K562 (cell line): ENCODE measurements around the gene ARMH3. TPM values are rescaled to one million over a fixed set of nuclear protein-coding genes. Genes with fewer than 3 reads are reported as not detected.

ENCODE experiments used
- BACH1 ChIP-seq: fragments of 200-800 bp; sonication (Bioruptor generic); IDR thresholded peaks from 2 replicates; pipeline ENCODE4 v1.6.1; 2016; ENCODE audit warnings: missing genetic modification characterization, missing compliant biosample characterization
- CSDE1 ChIP-seq, 2 experiments: fragments of 450-650 bp; IDR thresholded peaks; 2 replicates each; pipeline ENCODE4 v1.6.1; 2016; ENCODE audit warnings: mild to moderate bottlenecking in 1 of 2
- DEAF1 ChIP-seq: fragments of 450-650 bp; formaldehyde crosslinking; IDR thresholded peaks from 2 replicates; pipeline ENCODE4 v1.4.0; 2020; ENCODE audit warnings: mild to moderate bottlenecking, moderate library complexity
- DIDO1 ChIP-seq: fragments of 450-650 bp; IDR thresholded peaks from 2 replicates; pipeline ENCODE4 v1.6.1; 2016; ENCODE audit warnings: low read depth, missing biosample characterization, missing genetic modification characterization
- E2F1 ChIP-seq: sonication (generic); formaldehyde crosslinking; IDR thresholded peaks from 2 replicates; pipeline ENCODE4 v1.8.1; 2023; ENCODE audit warnings: mild to moderate bottlenecking, missing genetic modification reagents, moderate library complexity
- JUND ChIP-seq, 2 experiments: IDR thresholded peaks; 2 replicates in 1 of 2; 3 replicates in 1 of 2; pipeline ENCODE4 v1.6.1; 2011; ENCODE audit warnings: borderline replicate concordance in 2 of 2, low read depth in 2 of 2, low read length in 2 of 2, improper control_type of control experiment in 1 of 2, missing biosample characterization in 1 of 2, missing genetic modification characterization in 1 of 2, missing genetic modification reagents in 1 of 2
- MECOM ChIP-seq: fragments of 250-450 bp; sonication (Bioruptor Pico); IDR thresholded peaks from 2 replicates; pipeline ENCODE4 v1.8.0; 2022; ENCODE audit warnings: inconsistent platforms
- MNT ChIP-seq, 2 experiments: fragments of 450-650 bp; conservative IDR thresholded peaks; 2 replicates each; pipeline ENCODE4 v1.6.1; 2017; ENCODE audit warnings: mild to moderate bottlenecking in 2 of 2, moderate library complexity in 2 of 2
- NFIC ChIP-seq: fragments of 450-650 bp; IDR thresholded peaks from 2 replicates; pipeline ENCODE4 v1.6.1; 2017; ENCODE audit warnings: mild to moderate bottlenecking, inconsistent platforms
- NR2C1 ChIP-seq, 2 experiments: fragments of 450-650 bp; IDR thresholded peaks; 2 replicates each; pipeline ENCODE4 v1.6.1; 2017; ENCODE audit warnings: mild to moderate bottlenecking in 2 of 2, antibody characterized with exemption in 1 of 2, inconsistent platforms in 1 of 2, missing compliant biosample characterization in 1 of 2, missing genetic modification characterization in 1 of 2
- PTTG1 ChIP-seq: fragments of 450-650 bp; IDR thresholded peaks from 2 replicates; pipeline ENCODE4 v1.6.1; 2016; ENCODE audit warnings: low read depth, mild to moderate bottlenecking, missing genetic modification characterization, missing compliant biosample characterization
- RBM25 ChIP-seq: fragments of 200-400 bp; formaldehyde crosslinking; IDR thresholded peaks from 2 replicates; pipeline ENCODE4 v1.6.1; 2018; ENCODE audit warnings: low read length, low read depth, moderate library complexity; ENCODE audit not compliant: severe bottlenecking
- ZMIZ1 ChIP-seq, 2 experiments: fragments of 150-350 bp in 1 of 2; IDR thresholded peaks; 2 replicates each; pipeline ENCODE4 v1.6.1; 2012 to 2016; ENCODE audit warnings: low read depth in 2 of 2, low read length in 2 of 2, mild to moderate bottlenecking in 1 of 2, moderate library complexity in 1 of 2
- polyA plus RNA-seq, 8 experiments: library from polyadenylated mRNA; depleted of rRNA in 4 of 8; stranded (reverse) in 5 of 8; unstranded in 3 of 8; fragments of >200 nt; fragmentation: Nextera tagmentation in 2 of 8; fragmentation: Illumina TruSeq in 1 of 8; extraction: Ambion mirVana in 2 of 8; extraction: Trizol in 1 of 8; gene quantifications; 2 replicates each; pipeline versions ENCODE4 v1.2.1 to v1.2.3, GENCODE V29; 2011 to 2014; ENCODE audit warnings: inconsistent platforms in 1 of 8, missing spikeins in 1 of 8
- total RNA-seq, 7 experiments: library from RNA; depleted of rRNA in 6 of 7; stranded (reverse); fragments of >200 nt in 6 of 7; fragmentation: Illumina TruSeq in 2 of 7; extraction: Trizol in 2 of 7; gene quantifications; 2 replicates each; pipeline versions ENCODE4 v1.2.1 to v1.2.3, GENCODE V29; 2011 to 2021; ENCODE audit warnings: low replicate concordance in 1 of 7

ARMH3 gene
- total and polyA plus RNA-seq, 9 of the 15 experiments (the other 6 are each of a cell fraction or from before 2014, with no cell fraction given): 0.29 to 0.73 TPM; not detected in 7

GRCh38 chr10:101840741-101841453 is 215.1 kb downstream of the ARMH3 start (continued):
- TF ChIP-seq ZMIZ1 (IDR thresholded peaks at IDR 0.05; ENCODE audit: low read depth in 2 of 2, low read length in 2 of 2): no peak
- no peak for TF ChIP-seq MECOM (CRISPR knock-in tag)
- no peak for TF ChIP-seq DIDO1 (tag)
- peak; percentile 80 for TF ChIP-seq DEAF1 (CRISPR knock-in tag)
- no peak for TF ChIP-seq BACH1
- no peak for TF ChIP-seq NFIC
- TF ChIP-seq PTTG1 (tag): no peak
- TF ChIP-seq RBM25: no peak
- TF ChIP-seq NR2C1 (IDR thresholded peaks at IDR 0.05): no peak
- TF ChIP-seq NR2C1 (tag; IDR thresholded peaks at IDR 0.05): no peak
- no peak for TF ChIP-seq E2F1 (CRISPR knock-in tag)
- TF ChIP-seq CSDE1 (IDR thresholded peaks at IDR 0.05): no peak
- TF ChIP-seq MNT (conservative IDR thresholded peaks at IDR 0.05): 0 out of 4 replicates have a peak, but pooled peaks of 1 of the 2 experiments have one; percentile 34
- peak; percentile 44; the same call in 1 of the 2 replicates for TF ChIP-seq JUND (IDR thresholded peaks at IDR 0.05; ENCODE audit: borderline replicate concordance, low read depth, low read length)
- no peak for TF ChIP-seq JUND (tag; IDR thresholded peaks at IDR 0.05; ENCODE audit: borderline replicate concordance, low read depth, low read length)
